Panc1 (cell line): ENCODE data around the gene CNN2. TPM values are rescaled to one million over a fixed set of nuclear protein-coding genes. Genes with fewer than 3 reads are reported as not detected.

Experiments
- ATAC-seq: fragments of 200-7000 bp; cut with Tn5 transposase; 2 replicates; pipeline ENCODE4 v1.9.1; 2020; ENCODE audit warnings: mild to moderate bottlenecking, moderate library complexity
- BruUV-seq: library from RNA; stranded (reverse); fragments of 400-500 nt; replicated peaks from 2 replicates; lab custom pipeline; 2021; lab: Mats Ljungman, UMichigan
- CTCF ChIA-PET: fragments of 300-600 bp; sonication (Branson Sonifier 250); formaldehyde crosslinking; loops from one replicate; lab custom pipeline; 2022; ENCODE audit warnings: antibody characterized with exemption; lab: Charles Lee
- POLR2A ChIA-PET: fragments of 300-600 bp; sonication (Branson Sonifier 250); formaldehyde crosslinking; loops from one replicate; lab custom pipeline; 2022; ENCODE audit warnings: antibody characterized with exemption; lab: Charles Lee
- DNase-seq: peaks from one replicate; pipeline ENCODE4 v3.0.0-alpha.2; 2010; ENCODE audit warnings: low read depth, low spot score
- H3K27ac ChIP-seq: 2 replicates; pipeline ENCODE4 v1.5.1; 2011; ENCODE audit warnings: mild to moderate bottlenecking, low read length, inconsistent platforms
- H3K27me3 ChIP-seq: fragments of 200-500 bp; sonication (Bioruptor generic); 2 replicates; pipeline ENCODE4 v1.6.0; 2014; ENCODE audit warnings: low read length, inconsistent platforms; ENCODE audit not compliant: control insufficient read depth, insufficient read depth
- H3K36me3 ChIP-seq: fragments of 200-500 bp; sonication (Bioruptor generic); 2 replicates; pipeline ENCODE4 v1.5.1; 2014; ENCODE audit warnings: inconsistent platforms, mild to moderate bottlenecking, low read length, moderate library complexity; ENCODE audit not compliant: control insufficient read depth, insufficient read depth
- H3K4me1 ChIP-seq: 2 replicates; pipeline ENCODE4 v1.5.1; 2011; ENCODE audit warnings: inconsistent platforms, mild to moderate bottlenecking, low read length, moderate library complexity; ENCODE audit not compliant: control insufficient read depth, insufficient read depth
- H3K4me3 ChIP-seq, 2 experiments: 2 replicates each; pipeline ENCODE4 v1.5.1; 2011 to 2012; ENCODE audit warnings: low read depth in 2 of 2, low read length in 2 of 2, mild to moderate bottlenecking in 2 of 2, inconsistent platforms in 1 of 2, moderate library complexity in 1 of 2
- H3K9me3 ChIP-seq: fragments of 200-500 bp; sonication (Bioruptor generic); 2 replicates; pipeline ENCODE4 v1.5.1; 2014; ENCODE audit warnings: low read depth, mild to moderate bottlenecking, inconsistent platforms, low read length, moderate library complexity; ENCODE audit not compliant: control insufficient read depth, insufficient read depth
- CTCF ChIP-seq: fragments of 450-650 bp; IDR thresholded peaks from 2 replicates; pipeline ENCODE4 v1.5.1; 2017; ENCODE audit warnings: mild to moderate bottlenecking
- POLR2AphosphoS5 ChIP-seq: IDR thresholded peaks from 2 replicates; pipeline ENCODE4 v1.6.1; 2012; ENCODE audit warnings: mild to moderate bottlenecking, low read depth, low read length, moderate library complexity
- REST ChIP-seq, 2 experiments: IDR thresholded peaks; 2 replicates each; pipeline ENCODE4 v1.6.1; 2011 to 2012; ENCODE audit warnings: low read depth in 2 of 2, control low read depth in 1 of 2, low read length in 1 of 2, mild to moderate bottlenecking in 1 of 2, moderate library complexity in 1 of 2; ENCODE audit not compliant: insufficient read depth in 1 of 2
- SIN3A ChIP-seq: IDR thresholded peaks from 2 replicates; pipeline ENCODE4 v1.6.1; 2012; ENCODE audit warnings: low read depth, mild to moderate bottlenecking, low read length, moderate library complexity, borderline replicate concordance; ENCODE audit not compliant: insufficient read depth
- TCF7L2 ChIP-seq: IDR thresholded peaks from 2 replicates; pipeline ENCODE4 v1.6.1; 2011; ENCODE audit warnings: mild to moderate bottlenecking, low read depth, low read length, inconsistent platforms
- in situ Hi-C: cut with HindIII; loops from 2 replicates; pipeline ENCODE4 v1.10.0; 2016; ENCODE audit warnings: low sequenced_read_pairs, low pct_unique_long_range_greater_than_20kb
- intact Hi-C: fragments of 100-400 bp; cut with micrococcal nuclease; formaldehyde crosslinking; loops from one replicate; pipeline ENCODE4 v1.10.0; 2022; ENCODE audit not compliant: unreplicated experiment
- total RNA-seq: library from RNA; stranded (reverse); gene quantifications from one replicate; pipeline ENCODE4 v1.2.1, GENCODE V29; 2021; ENCODE audit not compliant: unreplicated experiment

Gene CNN2
- total RNA-seq, 1 experiment from 2014 or later, result 203 TPM

- Histone ChIP-seq H3K27ac (no peak overlapping the region), H3K27me3 (no peaks in the 10 kb centered on the region), H3K36me3 (no peaks in the 10 kb centered on the region), H3K4me1 (peaks cover 12% of the 10 kb centered on the region), H3K4me3 (no peak overlapping the region), H3K9me3 (no peaks in the 10 kb centered on the region)
- POLR2A ChIA-PET, result no interaction called here
- intact Hi-C loops, result no loop called here
- in situ Hi-C loops, result no loop called here
- BruUV-seq, result no TSS peak
- DNase-seq, result no peak
- ATAC-seq, result no peak
- CTCF ChIA-PET, result no interaction called here
- no peak for TF ChIP-seq TCF7L2
- no peak for TF ChIP-seq CTCF
- no peak for TF ChIP-seq POLR2AphosphoS5
- TF ChIP-seq REST (IDR thresholded peaks at IDR 0.05; ENCODE audit: insufficient read depth in 1 of 2, low read depth in 2 of 2, low read length in 1 of 2), result no peak
- TF ChIP-seq SIN3A, result no peak
Observed at GRCh38 chr19:1046117-1046626, 19.8 kb downstream of the CNN2 start.

GRCh38 chr19:1046836-1047695 lies 20.7 kb downstream of the CNN2 start:
- no TSS peak for BruUV-seq
- ATAC-seq (no peak), DNase-seq (no peak)
- intact Hi-C loops, result no loop called here
- CTCF ChIA-PET, result interaction anchor here (1.0 kb wide), 1 partner anchor 18 kb away, joined by 7 read pairs; no protein-coding TSS in a partner anchor
- no peak for TF ChIP-seq REST (IDR thresholded peaks at IDR 0.05; ENCODE audit: insufficient read depth in 1 of 2, low read depth in 2 of 2, low read length in 1 of 2)
- no peak for TF ChIP-seq CTCF
- no peak for TF ChIP-seq SIN3A
- no peak for TF ChIP-seq TCF7L2
- TF ChIP-seq POLR2AphosphoS5, result no peak
- H3K27me3 ChIP-seq, result no peaks in the 10 kb centered on the region
- H3K9me3 ChIP-seq, result no peaks in the 10 kb centered on the region
- in situ Hi-C loops, result no loop called here
- H3K4me3 ChIP-seq, result no peak overlapping the region
- no peak overlapping the region for H3K27ac ChIP-seq
- POLR2A ChIA-PET, result no interaction called here
- H3K4me1 ChIP-seq, result peaks cover 10% of the 10 kb centered on the region
- no peaks in the 10 kb centered on the region for H3K36me3 ChIP-seq
